Stimulated activated CD4-positive, alpha-beta T cell treated with anti-CD3 and anti-CD28 coated beads, Interleukin-1b, Interleukin-23, amount 100 ng/mL, for 1 hour (primary cell): ENCODE data around the gene FLNA.
"Not testable (repeated sequence)": the region's sequence is repeated elsewhere in the genome, so short reads cannot be mapped to it uniquely, and the experiment has no call there.

Experiments
- DNase-seq, 2 donors: peaks; one replicate each; pipeline ENCODE4 v3.0.0-alpha.2; 2020; ENCODE audit warnings: low read depth in 2 of 2

The FLNA gene

DNA sequence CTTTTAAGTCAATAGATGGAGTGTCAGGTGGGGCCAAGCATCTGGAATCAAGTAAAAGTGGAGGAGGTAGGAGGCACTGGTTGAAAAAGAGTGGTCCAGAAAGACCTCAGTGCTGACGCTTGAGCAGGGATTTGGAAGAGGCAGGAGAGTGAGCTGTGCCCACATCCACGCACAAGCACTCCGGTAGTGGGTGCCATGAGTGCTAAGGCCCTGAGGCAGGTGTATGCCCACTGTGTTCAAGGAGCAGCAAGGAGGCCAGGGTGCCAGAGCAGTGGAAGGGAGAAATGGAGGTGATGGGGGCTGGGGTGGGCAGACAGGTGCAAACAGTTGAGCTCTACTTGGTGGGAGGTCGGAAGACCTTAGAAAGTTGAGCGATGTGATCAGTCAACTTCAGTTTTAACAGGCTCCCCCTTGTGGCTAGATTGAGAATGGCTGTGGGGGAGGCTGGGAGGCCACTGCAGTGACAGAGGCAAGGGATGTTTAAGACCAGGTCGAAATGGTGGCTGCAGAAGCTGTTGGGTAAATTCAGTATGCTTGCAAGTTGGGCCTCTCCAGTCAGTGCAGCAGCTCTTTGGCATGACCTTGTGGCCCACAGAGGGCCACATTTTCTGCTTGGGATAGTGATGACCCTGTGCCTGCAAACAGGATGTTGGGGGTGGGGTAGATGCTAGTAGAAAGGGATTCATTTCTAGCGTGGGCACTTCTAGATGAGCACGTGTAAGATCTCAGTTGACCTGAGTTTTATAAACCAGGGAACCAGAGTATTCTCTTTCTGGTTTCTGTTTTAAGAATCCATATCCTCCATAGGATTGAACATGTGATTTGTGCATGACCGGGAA, 66.1 kb downstream of the FLNA start:
- DNase-seq, result peak; percentile 57 to 64

GRCh38 chrX:154307202-154307601, 67.2 kb downstream of the FLNA start:
- no peak for DNase-seq

DNA sequence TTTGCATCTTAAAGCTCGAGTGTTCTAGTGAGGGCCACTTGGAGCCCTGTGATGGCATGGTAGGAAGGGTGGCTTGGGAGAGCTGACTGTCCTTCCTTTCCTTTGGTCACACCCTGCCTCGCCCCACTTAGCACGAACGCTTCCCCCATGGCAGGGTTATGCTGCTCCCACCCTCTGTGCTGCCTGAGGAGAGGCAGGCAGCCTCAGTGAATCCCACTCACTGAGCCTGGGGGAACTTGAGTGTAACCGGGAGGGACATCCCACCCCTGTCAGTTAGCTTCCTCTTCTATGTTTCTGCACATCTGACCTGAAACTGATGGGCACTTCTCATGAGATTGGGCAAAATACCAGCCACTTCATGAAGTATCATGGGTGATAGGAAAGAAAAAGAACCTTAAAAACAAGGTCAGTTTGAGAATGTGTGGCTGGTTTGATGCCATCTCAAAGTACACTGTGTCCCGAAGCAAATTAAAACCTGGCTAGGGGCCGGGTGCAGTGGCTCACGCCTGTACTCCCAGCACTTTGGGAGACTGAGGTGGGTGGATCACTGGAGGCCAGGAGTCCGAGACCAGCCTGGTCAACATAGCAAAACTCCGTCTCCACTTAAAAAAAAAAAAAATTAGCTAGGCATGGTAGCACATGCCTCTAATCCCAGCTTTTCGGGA, 68.8 kb downstream of the FLNA start:
- DNase-seq, result no peak

DNA sequence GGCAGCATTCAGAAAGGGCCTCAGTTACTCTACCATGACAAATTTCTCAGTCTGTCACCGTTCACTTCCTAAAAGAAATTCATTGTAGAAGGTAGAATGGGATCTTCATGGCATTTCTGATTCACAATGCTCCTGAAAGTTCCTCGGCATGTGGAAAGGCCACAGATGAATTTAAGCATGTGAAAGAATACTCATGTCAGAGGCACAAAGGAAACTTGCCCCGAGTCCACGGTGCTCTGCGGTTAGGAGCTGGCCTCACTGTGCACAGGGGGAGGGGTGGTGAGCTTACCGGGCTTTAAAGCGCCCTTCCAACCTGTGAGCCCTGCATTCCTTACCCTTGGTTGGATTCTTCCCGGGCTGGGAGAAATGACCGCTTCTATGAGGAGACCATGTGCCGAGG, 69.6 kb downstream of the FLNA start:
- no peak for DNase-seq

GRCh38 chrX:154303476-154303875, 71.0 kb downstream of the FLNA start:
- DNase-seq, result no peak

DNA sequence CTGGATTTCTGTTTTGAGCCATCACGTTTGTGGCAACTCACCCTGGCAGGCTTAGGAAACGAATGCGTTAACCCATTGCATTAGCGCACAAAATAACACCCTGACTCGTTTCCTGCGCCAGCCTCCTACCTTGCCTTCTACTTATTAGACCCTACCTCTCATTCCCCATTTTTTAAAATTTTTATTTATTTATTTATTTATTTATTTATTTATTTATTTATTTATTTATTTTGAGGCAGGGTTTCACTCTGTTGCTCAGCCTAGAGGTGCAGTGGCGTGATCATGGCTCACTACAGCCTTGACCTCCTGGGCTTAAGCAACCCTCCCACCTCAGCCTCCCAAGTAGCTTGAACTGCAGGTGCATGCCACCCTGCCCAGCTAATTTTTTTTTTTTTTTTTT, 71.4 kb downstream of the FLNA start:
- not testable (repeated sequence) for DNase-seq

DNA sequence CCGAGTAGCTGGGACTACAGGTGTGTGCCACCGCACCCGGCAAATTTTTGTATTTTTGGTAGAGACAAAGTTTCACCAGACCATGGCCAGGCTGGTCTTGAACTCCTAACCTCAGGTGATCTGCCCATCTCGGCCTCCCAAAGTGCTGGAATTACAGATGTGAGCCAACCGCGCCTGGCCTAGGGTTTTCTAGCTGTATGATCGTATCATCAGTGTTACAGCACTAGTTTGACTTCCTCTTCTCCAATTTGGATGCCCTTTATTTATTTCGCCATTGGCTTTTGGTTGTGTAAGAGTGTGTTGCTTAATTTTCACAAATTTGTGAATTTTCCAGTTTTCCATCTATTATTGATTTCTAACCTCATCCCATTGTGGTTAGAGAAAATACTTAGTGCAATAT, 73.6 kb downstream of the FLNA start:
- DNase-seq, result no peak
